GM23338 (cell line): ENCODE results near the gene MYOM1. TPM values are rescaled to one million over a fixed set of nuclear protein-coding genes. Genes with fewer than 3 reads are reported as not detected.

ENCODE experiments used
- ATAC-seq: fragments of 200-7000 bp; cut with Tn5 transposase; 3 replicates; pipeline ENCODE4 v1.9.1; 2020
- DNase-seq: peaks from one replicate; pipeline ENCODE4 v3.0.0-alpha.2; 2015; ENCODE audit warnings: low spot score
- H2AFZ ChIP-seq: fragments of 200-600 bp; sonication (generic); 2 replicates; pipeline ENCODE4 v1.8.0; 2016; ENCODE audit warnings: antibody characterized with exemption, mild to moderate bottlenecking, moderate library complexity
- H3F3A ChIP-seq: fragments of 200-600 bp; sonication (generic); replicated peaks from 2 replicates; pipeline ENCODE4 v1.8.0; 2017; ENCODE audit warnings: antibody characterized with exemption, mixed run types, low read depth
- H3K27ac ChIP-seq: fragments of 200-600 bp; sonication (generic); 2 replicates; pipeline ENCODE4 v1.6.1; 2016; ENCODE audit warnings: low read depth
- H3K27me3 ChIP-seq: fragments of 200-600 bp; sonication (generic); 2 replicates; pipeline ENCODE4 v1.8.0; 2016; ENCODE audit warnings: mild to moderate bottlenecking, mixed run types, moderate library complexity; ENCODE audit not compliant: insufficient read depth
- H3K36me3 ChIP-seq: fragments of 200-600 bp; sonication (generic); 2 replicates; pipeline ENCODE4 v1.8.0; 2016; ENCODE audit warnings: mild to moderate bottlenecking; ENCODE audit not compliant: insufficient read depth
- H3K4me1 ChIP-seq: fragments of 200-600 bp; sonication (generic); 2 replicates; pipeline ENCODE4 v1.8.0; 2016; ENCODE audit warnings: mild to moderate bottlenecking, moderate library complexity; ENCODE audit not compliant: insufficient read depth
- H3K4me2 ChIP-seq: fragments of 200-600 bp; sonication (generic); 2 replicates; pipeline ENCODE4 v1.7.1; 2017; ENCODE audit warnings: mixed run types
- H3K4me3 ChIP-seq: fragments of 200-600 bp; sonication (generic); 2 replicates; pipeline ENCODE4 v1.6.1; 2016; ENCODE audit warnings: mixed run types
- H3K79me2 ChIP-seq: fragments of 200-600 bp; sonication (generic); replicated peaks from 2 replicates; pipeline ENCODE4 v1.8.0; 2017; ENCODE audit warnings: mild to moderate bottlenecking; ENCODE audit not compliant: insufficient read depth
- H3K9me2 ChIP-seq: fragments of 200-600 bp; sonication (generic); 2 replicates; pipeline ENCODE4 v1.8.0; 2017; ENCODE audit not compliant: insufficient read depth
- H4K20me1 ChIP-seq: fragments of 200-600 bp; sonication (generic); replicated peaks from 2 replicates; pipeline ENCODE4 v1.8.0; 2017; ENCODE audit warnings: mild to moderate bottlenecking; ENCODE audit not compliant: insufficient read depth
- H3K27ac Mint-ChIP-seq: 2 replicates; pipeline ENCODE4 v1.8.0; 2020; ENCODE audit warnings: inconsistent platforms, mild to moderate bottlenecking, moderate library complexity, mixed read lengths
- H3K27me3 Mint-ChIP-seq: 3 replicates; pipeline ENCODE4 v1.8.0; 2022; ENCODE audit warnings: low read depth, mild to moderate bottlenecking, moderate library complexity, mixed read lengths, inconsistent platforms; ENCODE audit not compliant: insufficient read depth, poor library complexity
- H3K36me3 Mint-ChIP-seq: 3 replicates; pipeline ENCODE4 v1.8.0; 2021; ENCODE audit warnings: low read depth, mild to moderate bottlenecking, inconsistent platforms, moderate library complexity, mixed read lengths
- H3K4me1 Mint-ChIP-seq: 3 replicates; pipeline ENCODE4 v1.8.0; 2020; ENCODE audit warnings: mild to moderate bottlenecking, inconsistent platforms, mixed read lengths
- H3K4me3 Mint-ChIP-seq: 3 replicates; pipeline ENCODE4 v1.8.0; 2021; ENCODE audit warnings: moderate library complexity, mild to moderate bottlenecking, inconsistent platforms, mixed read lengths
- H3K9me3 Mint-ChIP-seq: 3 replicates; pipeline ENCODE4 v1.8.0; 2020; ENCODE audit warnings: moderate library complexity, mild to moderate bottlenecking, inconsistent platforms, mixed read lengths
- CREB1 ChIP-seq: fragments of 250-450 bp; sonication (Bioruptor Pico); IDR thresholded peaks from 2 replicates; pipeline ENCODE4 v1.5.0; 2020; ENCODE audit warnings: low read depth, mild to moderate bottlenecking, moderate library complexity
- EZH2phosphoT487 ChIP-seq: fragments of 200-600 bp; sonication (generic); IDR thresholded peaks from one replicate; pipeline ENCODE4 v1.8.1; 2018; ENCODE audit warnings: antibody characterized with exemption; ENCODE audit not compliant: unreplicated experiment
- JUNB ChIP-seq: IDR thresholded peaks from one replicate; pipeline ENCODE4 v1.6.1; 2016; ENCODE audit warnings: antibody characterized with exemption; ENCODE audit not compliant: unreplicated experiment
- NANOG ChIP-seq: IDR thresholded peaks from 2 replicates; pipeline ENCODE4 v1.6.1; 2016; ENCODE audit warnings: antibody characterized with exemption, borderline replicate concordance
- STAT1 ChIP-seq: IDR thresholded peaks from one replicate; pipeline ENCODE4 v1.6.1; 2016; ENCODE audit warnings: antibody characterized with exemption; ENCODE audit not compliant: unreplicated experiment
- ZNF114 ChIP-seq: fragments of 250-450 bp; sonication (Bioruptor Pico); IDR thresholded peaks from 2 replicates; pipeline ENCODE4 v1.5.0; 2020; ENCODE audit warnings: mild to moderate bottlenecking, moderate library complexity
- ZNF331 ChIP-seq: fragments of 250-450 bp; sonication (Bioruptor Pico); IDR thresholded peaks from 2 replicates; pipeline ENCODE4 v1.5.0; 2020; ENCODE audit warnings: low read depth, mild to moderate bottlenecking, moderate library complexity
- polyA plus RNA-seq: library from polyadenylated mRNA; unstranded; fragments of >200 nt; fragmentation: Nextera tagmentation; extraction: Ambion mirVana; gene quantifications from 2 replicates; pipeline ENCODE4 v1.2.1, GENCODE V29; 2016
- total RNA-seq: library from RNA; depleted of rRNA; stranded (reverse); fragments of >200 nt; shearing (Covaris generic); gene quantifications from 2 replicates; pipeline ENCODE4 v1.2.3, GENCODE V29; 2014
- TF ChIP-seq, protein P1 (sequence below), 2 experiments: fragments of 200-600 bp in 1 of 2; sonication (generic) in 1 of 2; conservative IDR thresholded peaks; 2 replicates each; pipeline versions ENCODE4 v1.5.1 to v1.6.1; 2016 to 2017; ENCODE audit warnings: antibody characterized with exemption in 2 of 2, low read depth in 2 of 2, mild to moderate bottlenecking in 2 of 2, moderate library complexity in 1 of 2
- TF ChIP-seq, protein P2 (sequence below): fragments of 250-450 bp; sonication (Bioruptor Pico); IDR thresholded peaks from 2 replicates; pipeline ENCODE4 v1.5.0; 2020; ENCODE audit warnings: mild to moderate bottlenecking, moderate library complexity
- TF ChIP-seq, protein P3 (sequence below): IDR thresholded peaks from 2 replicates; pipeline ENCODE4 v1.6.1; 2016; ENCODE audit warnings: antibody characterized with exemption

The MYOM1 gene
- total and polyA plus RNA-seq, 2 experiments from 2014 or later = 0.27 to 0.38 TPM

DNA sequence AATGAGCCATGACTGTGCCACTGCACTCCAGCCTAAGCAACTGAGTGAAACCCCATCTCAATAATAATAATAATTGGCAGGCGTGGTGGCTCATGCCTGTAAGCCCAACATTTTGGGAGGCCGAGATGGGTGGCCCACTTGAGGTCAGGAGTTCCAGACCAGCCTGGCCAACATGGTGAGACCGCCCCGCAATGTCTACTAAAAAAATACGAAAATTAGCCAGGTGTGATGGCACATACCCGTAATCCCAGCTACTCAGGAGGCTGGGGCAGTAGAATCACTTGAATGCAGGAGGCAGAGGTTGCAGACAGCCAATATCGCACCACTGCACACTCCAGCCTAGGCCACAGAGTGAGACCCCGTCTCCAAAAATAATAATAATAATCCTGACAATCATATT, 178.9 kb downstream of the MYOM1 start (continued):
- TF ChIP-seq, protein P1, sequence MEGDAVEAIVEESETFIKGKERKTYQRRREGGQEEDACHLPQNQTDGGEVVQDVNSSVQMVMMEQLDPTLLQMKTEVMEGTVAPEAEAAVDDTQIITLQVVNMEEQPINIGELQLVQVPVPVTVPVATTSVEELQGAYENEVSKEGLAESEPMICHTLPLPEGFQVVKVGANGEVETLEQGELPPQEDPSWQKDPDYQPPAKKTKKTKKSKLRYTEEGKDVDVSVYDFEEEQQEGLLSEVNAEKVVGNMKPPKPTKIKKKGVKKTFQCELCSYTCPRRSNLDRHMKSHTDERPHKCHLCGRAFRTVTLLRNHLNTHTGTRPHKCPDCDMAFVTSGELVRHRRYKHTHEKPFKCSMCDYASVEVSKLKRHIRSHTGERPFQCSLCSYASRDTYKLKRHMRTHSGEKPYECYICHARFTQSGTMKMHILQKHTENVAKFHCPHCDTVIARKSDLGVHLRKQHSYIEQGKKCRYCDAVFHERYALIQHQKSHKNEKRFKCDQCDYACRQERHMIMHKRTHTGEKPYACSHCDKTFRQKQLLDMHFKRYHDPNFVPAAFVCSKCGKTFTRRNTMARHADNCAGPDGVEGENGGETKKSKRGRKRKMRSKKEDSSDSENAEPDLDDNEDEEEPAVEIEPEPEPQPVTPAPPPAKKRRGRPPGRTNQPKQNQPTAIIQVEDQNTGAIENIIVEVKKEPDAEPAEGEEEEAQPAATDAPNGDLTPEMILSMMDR (conservative IDR thresholded peaks at IDR 0.05; ENCODE audit: low read depth in 2 of 2) = no peak
- no peak for TF ChIP-seq EZH2phosphoT487
- TF ChIP-seq STAT1 = no peak

DNA sequence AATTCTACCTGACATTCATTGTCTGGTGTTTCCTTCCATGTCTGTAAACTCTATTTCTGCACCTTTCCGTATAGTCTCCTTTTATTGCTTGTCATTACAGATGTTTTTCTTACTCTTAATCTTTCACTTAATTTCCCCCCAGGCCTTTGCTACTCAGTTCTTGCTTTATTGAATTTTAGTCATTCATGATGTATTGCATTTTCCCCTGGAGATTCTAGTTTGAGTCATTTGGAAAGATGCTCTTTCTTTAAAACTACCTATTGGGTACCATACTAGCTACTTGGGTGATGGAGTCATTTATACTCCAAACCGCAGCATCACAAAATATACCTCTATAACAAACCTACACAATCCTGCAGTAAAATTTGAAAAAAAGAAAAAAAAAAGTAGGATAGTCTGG, 179.6 kb downstream of the MYOM1 start:
- Mint-ChIP-seq H3K36me3 (no peaks in the 10 kb centered on the region), H3K4me3 (no peak overlapping the region), H3K27ac (no peak overlapping the region), H3K9me3 (no peaks in the 10 kb centered on the region), H3K4me1 (peaks cover 5% of the 10 kb centered on the region; the same call in 2 of the 3 replicates), H3K27me3 (peaks cover 2% of the 10 kb centered on the region)
- H3K36me3 ChIP-seq = no peaks in the 10 kb centered on the region
- H3K4me1 ChIP-seq = no peaks in the 10 kb centered on the region
- H3K9me2 ChIP-seq = no peaks in the 10 kb centered on the region
- ATAC-seq (no peak), DNase-seq (no peak)
- no peak overlapping the region for H3K27ac ChIP-seq
- H3K79me2 ChIP-seq = no peaks in the 10 kb centered on the region
- no peaks in the 10 kb centered on the region for H4K20me1 ChIP-seq
- H3F3A ChIP-seq = no peaks in the 10 kb centered on the region
- H3K27me3 ChIP-seq = no peaks in the 10 kb centered on the region
- H3K4me3 ChIP-seq = no peak overlapping the region
- H2AFZ ChIP-seq = no peak overlapping the region
- no peak overlapping the region for H3K4me2 ChIP-seq
- TF ChIP-seq ZNF114 (CRISPR knock-in tag) (no peak), JUNB (no peak), EZH2phosphoT487 (no peak), NANOG (no peak), CREB1 (CRISPR knock-in tag) (no peak), ZNF331 (CRISPR knock-in tag) (no peak)
- TF ChIP-seq, protein P2, sequence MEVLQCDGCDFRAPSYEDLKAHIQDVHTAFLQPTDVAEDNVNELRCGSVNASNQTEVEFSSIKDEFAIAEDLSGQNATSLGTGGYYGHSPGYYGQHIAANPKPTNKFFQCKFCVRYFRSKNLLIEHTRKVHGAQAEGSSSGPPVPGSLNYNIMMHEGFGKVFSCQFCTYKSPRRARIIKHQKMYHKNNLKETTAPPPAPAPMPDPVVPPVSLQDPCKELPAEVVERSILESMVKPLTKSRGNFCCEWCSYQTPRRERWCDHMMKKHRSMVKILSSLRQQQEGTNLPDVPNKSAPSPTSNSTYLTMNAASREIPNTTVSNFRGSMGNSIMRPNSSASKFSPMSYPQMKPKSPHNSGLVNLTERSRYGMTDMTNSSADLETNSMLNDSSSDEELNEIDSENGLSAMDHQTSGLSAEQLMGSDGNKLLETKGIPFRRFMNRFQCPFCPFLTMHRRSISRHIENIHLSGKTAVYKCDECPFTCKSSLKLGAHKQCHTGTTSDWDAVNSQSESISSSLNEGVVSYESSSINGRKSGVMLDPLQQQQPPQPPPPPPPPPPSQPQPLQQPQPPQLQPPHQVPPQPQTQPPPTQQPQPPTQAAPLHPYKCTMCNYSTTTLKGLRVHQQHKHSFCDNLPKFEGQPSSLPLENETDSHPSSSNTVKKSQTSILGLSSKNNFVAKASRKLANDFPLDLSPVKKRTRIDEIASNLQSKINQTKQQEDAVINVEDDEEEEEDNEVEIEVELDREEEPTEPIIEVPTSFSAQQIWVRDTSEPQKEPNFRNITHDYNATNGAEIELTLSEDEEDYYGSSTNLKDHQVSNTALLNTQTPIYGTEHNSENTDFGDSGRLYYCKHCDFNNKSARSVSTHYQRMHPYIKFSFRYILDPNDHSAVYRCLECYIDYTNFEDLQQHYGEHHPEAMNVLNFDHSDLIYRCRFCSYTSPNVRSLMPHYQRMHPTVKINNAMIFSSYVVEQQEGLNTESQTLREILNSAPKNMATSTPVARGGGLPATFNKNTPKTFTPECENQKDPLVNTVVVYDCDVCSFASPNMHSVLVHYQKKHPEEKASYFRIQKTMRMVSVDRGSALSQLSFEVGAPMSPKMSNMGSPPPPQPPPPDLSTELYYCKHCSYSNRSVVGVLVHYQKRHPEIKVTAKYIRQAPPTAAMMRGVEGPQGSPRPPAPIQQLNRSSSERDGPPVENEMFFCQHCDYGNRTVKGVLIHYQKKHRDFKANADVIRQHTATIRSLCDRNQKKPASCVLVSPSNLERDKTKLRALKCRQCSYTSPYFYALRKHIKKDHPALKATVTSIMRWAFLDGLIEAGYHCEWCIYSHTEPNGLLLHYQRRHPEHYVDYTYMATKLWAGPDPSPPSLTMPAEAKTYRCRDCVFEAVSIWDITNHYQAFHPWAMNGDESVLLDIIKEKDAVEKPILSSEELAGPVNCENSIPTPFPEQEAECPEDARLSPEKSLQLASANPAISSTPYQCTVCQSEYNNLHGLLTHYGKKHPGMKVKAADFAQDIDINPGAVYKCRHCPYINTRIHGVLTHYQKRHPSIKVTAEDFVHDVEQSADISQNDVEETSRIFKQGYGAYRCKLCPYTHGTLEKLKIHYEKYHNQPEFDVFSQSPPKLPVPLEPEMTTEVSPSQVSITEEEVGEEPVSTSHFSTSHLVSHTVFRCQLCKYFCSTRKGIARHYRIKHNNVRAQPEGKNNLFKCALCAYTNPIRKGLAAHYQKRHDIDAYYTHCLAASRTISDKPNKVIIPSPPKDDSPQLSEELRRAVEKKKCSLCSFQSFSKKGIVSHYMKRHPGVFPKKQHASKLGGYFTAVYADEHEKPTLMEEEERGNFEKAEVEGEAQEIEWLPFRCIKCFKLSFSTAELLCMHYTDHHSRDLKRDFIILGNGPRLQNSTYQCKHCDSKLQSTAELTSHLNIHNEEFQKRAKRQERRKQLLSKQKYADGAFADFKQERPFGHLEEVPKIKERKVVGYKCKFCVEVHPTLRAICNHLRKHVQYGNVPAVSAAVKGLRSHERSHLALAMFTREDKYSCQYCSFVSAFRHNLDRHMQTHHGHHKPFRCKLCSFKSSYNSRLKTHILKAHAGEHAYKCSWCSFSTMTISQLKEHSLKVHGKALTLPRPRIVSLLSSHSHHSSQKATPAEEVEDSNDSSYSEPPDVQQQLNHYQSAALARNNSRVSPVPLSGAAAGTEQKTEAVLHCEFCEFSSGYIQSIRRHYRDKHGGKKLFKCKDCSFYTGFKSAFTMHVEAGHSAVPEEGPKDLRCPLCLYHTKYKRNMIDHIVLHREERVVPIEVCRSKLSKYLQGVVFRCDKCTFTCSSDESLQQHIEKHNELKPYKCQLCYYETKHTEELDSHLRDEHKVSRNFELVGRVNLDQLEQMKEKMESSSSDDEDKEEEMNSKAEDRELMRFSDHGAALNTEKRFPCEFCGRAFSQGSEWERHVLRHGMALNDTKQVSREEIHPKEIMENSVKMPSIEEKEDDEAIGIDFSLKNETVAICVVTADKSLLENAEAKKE (CRISPR knock-in tag) = no peak
- TF ChIP-seq, protein P1 (conservative IDR thresholded peaks at IDR 0.05; ENCODE audit: low read depth in 2 of 2) = no peak
- TF ChIP-seq, protein P3, sequence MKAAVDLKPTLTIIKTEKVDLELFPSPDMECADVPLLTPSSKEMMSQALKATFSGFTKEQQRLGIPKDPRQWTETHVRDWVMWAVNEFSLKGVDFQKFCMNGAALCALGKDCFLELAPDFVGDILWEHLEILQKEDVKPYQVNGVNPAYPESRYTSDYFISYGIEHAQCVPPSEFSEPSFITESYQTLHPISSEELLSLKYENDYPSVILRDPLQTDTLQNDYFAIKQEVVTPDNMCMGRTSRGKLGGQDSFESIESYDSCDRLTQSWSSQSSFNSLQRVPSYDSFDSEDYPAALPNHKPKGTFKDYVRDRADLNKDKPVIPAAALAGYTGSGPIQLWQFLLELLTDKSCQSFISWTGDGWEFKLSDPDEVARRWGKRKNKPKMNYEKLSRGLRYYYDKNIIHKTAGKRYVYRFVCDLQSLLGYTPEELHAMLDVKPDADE = no peak
